Spleen (tissue), 7 donors: ENCODE results near the gene XYLT1.

ENCODE experiments used
- POLR2A ChIP-seq, 3 donors: fragments of 450-650 bp; IDR thresholded peaks; one replicate each; pipeline ENCODE4 v1.5.1; 2017; ENCODE audit warnings: antibody characterized with exemption in 3 of 3, mild to moderate bottlenecking in 1 of 3
- POLR2AphosphoS5 ChIP-seq, 3 donors: sonication (generic); formaldehyde crosslinking; IDR thresholded peaks; one replicate each; pipeline ENCODE4 v1.5.1; 2017; ENCODE audit warnings: antibody characterized with exemption in 3 of 3
- TF ChIP-seq, protein P1 (sequence below), 11 experiments: fragments of 200-600 bp in 7 of 11; fragments of 450-650 bp in 4 of 11; sonication (generic) in 4 of 11; IDR thresholded peaks in 8 of 11; conservative IDR thresholded peaks in 3 of 11; 1 replicate in 7 of 11; 2 replicates in 4 of 11; pipeline versions ENCODE4 v1.4.0 to v1.8.0; 2016 to 2021; ENCODE audit warnings: antibody characterized with exemption in 11 of 11, inconsistent platforms in 4 of 11, mild to moderate bottlenecking in 1 of 11
- donor health status: DM: no; HTN: no; CAD: no; lungs with moderate emphysema.
- donor health status: DM: no; HTN: no; CAD: no.
- donor health status: DM: no; HTN: no; CAD: no.

DNA sequence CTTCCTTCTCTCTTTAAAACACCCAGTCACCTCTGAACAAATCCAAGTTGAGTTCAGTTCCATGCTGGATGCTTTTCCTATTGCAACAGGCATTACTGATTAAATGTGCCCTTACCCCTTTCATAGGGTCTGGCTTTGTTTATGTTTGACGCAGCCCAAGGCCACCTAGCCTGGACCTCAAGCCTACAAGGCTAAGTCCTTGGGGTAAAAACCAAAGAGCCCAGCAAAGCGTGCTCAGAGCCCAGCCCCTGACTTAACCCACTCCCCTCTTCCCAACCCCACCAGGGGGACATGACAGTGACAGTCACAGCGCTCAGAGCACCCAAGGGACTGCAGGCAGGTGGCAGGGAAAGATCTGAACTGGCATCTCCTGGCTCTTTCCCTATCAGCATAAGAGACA, 200.6 kb downstream of the XYLT1 start:
- TF ChIP-seq, protein P1, sequence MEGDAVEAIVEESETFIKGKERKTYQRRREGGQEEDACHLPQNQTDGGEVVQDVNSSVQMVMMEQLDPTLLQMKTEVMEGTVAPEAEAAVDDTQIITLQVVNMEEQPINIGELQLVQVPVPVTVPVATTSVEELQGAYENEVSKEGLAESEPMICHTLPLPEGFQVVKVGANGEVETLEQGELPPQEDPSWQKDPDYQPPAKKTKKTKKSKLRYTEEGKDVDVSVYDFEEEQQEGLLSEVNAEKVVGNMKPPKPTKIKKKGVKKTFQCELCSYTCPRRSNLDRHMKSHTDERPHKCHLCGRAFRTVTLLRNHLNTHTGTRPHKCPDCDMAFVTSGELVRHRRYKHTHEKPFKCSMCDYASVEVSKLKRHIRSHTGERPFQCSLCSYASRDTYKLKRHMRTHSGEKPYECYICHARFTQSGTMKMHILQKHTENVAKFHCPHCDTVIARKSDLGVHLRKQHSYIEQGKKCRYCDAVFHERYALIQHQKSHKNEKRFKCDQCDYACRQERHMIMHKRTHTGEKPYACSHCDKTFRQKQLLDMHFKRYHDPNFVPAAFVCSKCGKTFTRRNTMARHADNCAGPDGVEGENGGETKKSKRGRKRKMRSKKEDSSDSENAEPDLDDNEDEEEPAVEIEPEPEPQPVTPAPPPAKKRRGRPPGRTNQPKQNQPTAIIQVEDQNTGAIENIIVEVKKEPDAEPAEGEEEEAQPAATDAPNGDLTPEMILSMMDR (IDR thresholded peaks at IDR 0.05 in 8 of 11, conservative IDR thresholded peaks at IDR 0.05 in 3 of 11) = no peak
- no peak for TF ChIP-seq POLR2AphosphoS5 (IDR thresholded peaks at IDR 0.05)
- TF ChIP-seq POLR2A (IDR thresholded peaks at IDR 0.05) = no peak
